Coronary artery (tissue), 2 donors: ENCODE measurements around the gene MPL.

Experiments
- DNase-seq: peaks from one replicate; pipeline ENCODE4 v3.0.0-alpha.2; 2017; ENCODE audit warnings: low spot score
- H3K27ac ChIP-seq, 2 donors: fragments of 200-600 bp; sonication (generic); one replicate each; pipeline ENCODE4 v1.5.1; 2016 to 2019
- H3K4me3 ChIP-seq: fragments of 200-600 bp; sonication (generic); 2 replicates; pipeline ENCODE4 v1.5.1; 2016; ENCODE audit warnings: mild to moderate bottlenecking, moderate library complexity
- CTCF ChIP-seq: fragments of 200-600 bp; sonication (generic); IDR thresholded peaks from one replicate; pipeline ENCODE4 v1.5.1; 2019; ENCODE audit warnings: antibody characterized with exemption

Gene MPL

GRCh38 chr1:43348809-43349593 is 11.4 kb downstream of the MPL start:
- TF ChIP-seq CTCF: no peak
- DNase-seq: peak; percentile 89
- peak overlapping the region; percentile 76 to 86 for H3K27ac ChIP-seq
- peak overlapping the region; percentile 76 for H3K4me3 ChIP-seq

GRCh38 chr1:43349594-43350306 is 12.1 kb downstream of the MPL start:
- peak overlapping the region; percentile 76 to 86 for H3K27ac ChIP-seq
- TF ChIP-seq CTCF: no peak
- H3K4me3 ChIP-seq: peak overlapping the region; percentile 76
- DNase-seq: no peak

GRCh38 chr1:43350976-43351375 is 13.4 kb downstream of the MPL start:
- Histone ChIP-seq H3K27ac (no peak overlapping the region), H3K4me3 (no peak overlapping the region)
- no peak for TF ChIP-seq CTCF
- DNase-seq: no peak

GRCh38 chr1:43351421-43352350 is 14.1 kb downstream of the MPL start:
- no peak for DNase-seq
- H3K4me3 ChIP-seq: no peak overlapping the region
- H3K27ac ChIP-seq: no peak overlapping the region
- no peak for TF ChIP-seq CTCF

- Histone ChIP-seq H3K27ac (no peak overlapping the region), H3K4me3 (no peak overlapping the region)
- DNase-seq: no peak
- no peak for TF ChIP-seq CTCF
These were observed 14.7 kb downstream of the MPL start for GRCh38 chr1:43352351-43352705.

GRCh38 chr1:43352881-43353280 is 15.3 kb downstream of the MPL start:
- DNase-seq: no peak
- no peak overlapping the region for H3K4me3 ChIP-seq
- H3K27ac ChIP-seq: no peak overlapping the region
- TF ChIP-seq CTCF: no peak
